ENCODE results near the gene ZDHHC20.

DNA sequence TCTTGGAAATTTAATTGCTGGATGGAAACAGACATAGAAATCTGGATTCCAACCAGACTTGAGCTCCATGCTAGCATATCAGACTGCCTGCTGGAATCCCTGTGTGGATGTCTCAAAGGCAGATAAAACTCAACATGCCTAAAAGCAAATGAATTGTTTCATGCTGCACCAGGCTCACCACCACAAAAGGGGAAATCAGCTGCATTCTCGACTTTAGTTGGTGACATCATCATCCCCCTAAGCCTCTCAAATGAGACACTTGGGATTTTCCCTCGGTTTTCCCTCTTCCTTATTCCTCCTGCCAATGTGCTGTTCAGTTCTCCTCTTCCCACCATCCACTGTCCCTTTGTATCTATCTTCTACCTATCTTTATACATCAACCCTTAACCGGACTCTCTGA, 134.3 kb downstream of the ZDHHC20 start:
- TF ChIP-seq, protein P1, sequence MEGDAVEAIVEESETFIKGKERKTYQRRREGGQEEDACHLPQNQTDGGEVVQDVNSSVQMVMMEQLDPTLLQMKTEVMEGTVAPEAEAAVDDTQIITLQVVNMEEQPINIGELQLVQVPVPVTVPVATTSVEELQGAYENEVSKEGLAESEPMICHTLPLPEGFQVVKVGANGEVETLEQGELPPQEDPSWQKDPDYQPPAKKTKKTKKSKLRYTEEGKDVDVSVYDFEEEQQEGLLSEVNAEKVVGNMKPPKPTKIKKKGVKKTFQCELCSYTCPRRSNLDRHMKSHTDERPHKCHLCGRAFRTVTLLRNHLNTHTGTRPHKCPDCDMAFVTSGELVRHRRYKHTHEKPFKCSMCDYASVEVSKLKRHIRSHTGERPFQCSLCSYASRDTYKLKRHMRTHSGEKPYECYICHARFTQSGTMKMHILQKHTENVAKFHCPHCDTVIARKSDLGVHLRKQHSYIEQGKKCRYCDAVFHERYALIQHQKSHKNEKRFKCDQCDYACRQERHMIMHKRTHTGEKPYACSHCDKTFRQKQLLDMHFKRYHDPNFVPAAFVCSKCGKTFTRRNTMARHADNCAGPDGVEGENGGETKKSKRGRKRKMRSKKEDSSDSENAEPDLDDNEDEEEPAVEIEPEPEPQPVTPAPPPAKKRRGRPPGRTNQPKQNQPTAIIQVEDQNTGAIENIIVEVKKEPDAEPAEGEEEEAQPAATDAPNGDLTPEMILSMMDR (IDR thresholded peaks at IDR 0.05): no peak
- no peak for TF ChIP-seq POLR2A (IDR thresholded peaks at IDR 0.05)

All from testis (tissue), 2 donors.